ENCODE data around the gene DSCAML1.

The DSCAML1 gene, protein sequence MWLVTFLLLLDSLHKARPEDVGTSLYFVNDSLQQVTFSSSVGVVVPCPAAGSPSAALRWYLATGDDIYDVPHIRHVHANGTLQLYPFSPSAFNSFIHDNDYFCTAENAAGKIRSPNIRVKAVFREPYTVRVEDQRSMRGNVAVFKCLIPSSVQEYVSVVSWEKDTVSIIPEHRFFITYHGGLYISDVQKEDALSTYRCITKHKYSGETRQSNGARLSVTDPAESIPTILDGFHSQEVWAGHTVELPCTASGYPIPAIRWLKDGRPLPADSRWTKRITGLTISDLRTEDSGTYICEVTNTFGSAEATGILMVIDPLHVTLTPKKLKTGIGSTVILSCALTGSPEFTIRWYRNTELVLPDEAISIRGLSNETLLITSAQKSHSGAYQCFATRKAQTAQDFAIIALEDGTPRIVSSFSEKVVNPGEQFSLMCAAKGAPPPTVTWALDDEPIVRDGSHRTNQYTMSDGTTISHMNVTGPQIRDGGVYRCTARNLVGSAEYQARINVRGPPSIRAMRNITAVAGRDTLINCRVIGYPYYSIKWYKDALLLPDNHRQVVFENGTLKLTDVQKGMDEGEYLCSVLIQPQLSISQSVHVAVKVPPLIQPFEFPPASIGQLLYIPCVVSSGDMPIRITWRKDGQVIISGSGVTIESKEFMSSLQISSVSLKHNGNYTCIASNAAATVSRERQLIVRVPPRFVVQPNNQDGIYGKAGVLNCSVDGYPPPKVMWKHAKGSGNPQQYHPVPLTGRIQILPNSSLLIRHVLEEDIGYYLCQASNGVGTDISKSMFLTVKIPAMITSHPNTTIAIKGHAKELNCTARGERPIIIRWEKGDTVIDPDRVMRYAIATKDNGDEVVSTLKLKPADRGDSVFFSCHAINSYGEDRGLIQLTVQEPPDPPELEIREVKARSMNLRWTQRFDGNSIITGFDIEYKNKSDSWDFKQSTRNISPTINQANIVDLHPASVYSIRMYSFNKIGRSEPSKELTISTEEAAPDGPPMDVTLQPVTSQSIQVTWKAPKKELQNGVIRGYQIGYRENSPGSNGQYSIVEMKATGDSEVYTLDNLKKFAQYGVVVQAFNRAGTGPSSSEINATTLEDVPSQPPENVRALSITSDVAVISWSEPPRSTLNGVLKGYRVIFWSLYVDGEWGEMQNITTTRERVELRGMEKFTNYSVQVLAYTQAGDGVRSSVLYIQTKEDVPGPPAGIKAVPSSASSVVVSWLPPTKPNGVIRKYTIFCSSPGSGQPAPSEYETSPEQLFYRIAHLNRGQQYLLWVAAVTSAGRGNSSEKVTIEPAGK (N-terminal part only)

DNA sequence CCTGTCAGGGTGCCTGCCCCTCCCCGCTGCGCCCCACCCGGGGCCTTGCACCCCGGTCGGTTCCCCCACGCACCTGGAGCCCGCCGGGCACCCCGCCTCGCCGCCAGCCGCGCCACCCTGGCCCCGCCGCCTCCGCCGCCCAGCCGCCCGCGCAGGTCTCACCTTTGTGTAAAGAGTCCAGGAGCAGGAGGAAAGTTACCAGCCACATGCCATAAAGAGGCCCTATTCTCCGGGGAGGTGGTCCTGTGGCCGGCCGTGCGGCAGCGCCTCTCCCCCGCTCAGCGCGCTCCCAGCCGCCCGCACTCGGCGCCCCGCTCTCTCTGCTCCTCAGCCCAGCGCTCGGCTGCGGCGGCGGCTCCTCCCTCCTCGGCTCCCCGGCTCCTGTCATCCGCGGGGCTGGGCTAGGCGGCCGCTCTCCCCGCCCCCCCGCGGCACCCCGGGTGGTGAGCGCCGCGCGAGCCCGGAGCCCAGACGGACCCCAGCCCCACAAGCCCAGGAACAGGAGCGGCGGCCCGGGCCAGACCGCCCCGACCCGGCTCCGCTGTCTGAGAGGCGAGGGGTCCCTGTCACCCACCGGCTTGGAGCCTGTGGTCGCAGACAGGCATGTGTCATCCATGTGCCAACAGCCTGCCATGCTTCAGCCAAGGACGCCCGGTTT is at the start of gene DSCAML1:
DSCAML1 (minus strand) TSS at position 345 of the 658 bp plus-strand sequence; CDS start at position 208, 137 bp downstream.
- no peak for DNase-seq

DNA sequence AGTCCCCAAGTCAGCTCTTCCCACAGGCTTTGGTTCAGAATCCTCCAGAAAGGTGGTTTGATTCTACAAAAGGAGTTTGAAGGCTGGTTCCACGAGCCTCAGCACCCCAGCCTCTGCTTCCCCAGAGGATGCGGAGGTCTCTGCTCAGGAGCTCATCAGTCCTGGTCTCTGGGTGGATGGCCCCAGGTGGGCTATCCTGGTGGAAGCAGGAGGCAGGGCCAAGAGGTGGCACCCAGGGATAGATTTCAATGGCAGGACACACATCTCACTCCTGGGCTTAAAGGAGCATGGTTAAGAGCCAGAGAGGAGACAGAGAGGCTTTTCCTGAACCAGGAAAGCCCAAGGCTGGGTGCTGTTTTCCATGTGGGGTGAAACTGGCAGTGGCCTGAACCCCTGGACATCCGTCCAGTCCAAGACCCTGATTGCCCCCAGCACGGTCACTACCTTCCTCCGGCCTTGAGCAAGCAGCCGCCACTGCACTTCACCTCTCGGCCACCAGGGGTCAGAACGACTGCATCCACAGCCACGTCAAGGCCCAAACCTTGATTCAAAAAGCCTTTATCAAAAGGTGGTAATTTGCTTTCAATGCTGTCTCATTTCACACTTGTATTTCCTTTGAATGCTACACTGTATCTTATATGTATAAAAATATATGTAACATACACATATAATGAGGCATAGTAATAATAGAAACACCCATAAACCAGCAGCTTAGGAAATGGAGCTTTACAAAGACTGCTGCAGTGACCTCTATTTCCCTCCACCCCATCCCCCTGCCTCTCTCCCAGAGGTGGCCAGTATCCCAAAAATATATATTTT is 46.9 kb upstream of the DSCAML1 start:
- peak; percentile 63 to 85 (median 72) for DNase-seq

DNA sequence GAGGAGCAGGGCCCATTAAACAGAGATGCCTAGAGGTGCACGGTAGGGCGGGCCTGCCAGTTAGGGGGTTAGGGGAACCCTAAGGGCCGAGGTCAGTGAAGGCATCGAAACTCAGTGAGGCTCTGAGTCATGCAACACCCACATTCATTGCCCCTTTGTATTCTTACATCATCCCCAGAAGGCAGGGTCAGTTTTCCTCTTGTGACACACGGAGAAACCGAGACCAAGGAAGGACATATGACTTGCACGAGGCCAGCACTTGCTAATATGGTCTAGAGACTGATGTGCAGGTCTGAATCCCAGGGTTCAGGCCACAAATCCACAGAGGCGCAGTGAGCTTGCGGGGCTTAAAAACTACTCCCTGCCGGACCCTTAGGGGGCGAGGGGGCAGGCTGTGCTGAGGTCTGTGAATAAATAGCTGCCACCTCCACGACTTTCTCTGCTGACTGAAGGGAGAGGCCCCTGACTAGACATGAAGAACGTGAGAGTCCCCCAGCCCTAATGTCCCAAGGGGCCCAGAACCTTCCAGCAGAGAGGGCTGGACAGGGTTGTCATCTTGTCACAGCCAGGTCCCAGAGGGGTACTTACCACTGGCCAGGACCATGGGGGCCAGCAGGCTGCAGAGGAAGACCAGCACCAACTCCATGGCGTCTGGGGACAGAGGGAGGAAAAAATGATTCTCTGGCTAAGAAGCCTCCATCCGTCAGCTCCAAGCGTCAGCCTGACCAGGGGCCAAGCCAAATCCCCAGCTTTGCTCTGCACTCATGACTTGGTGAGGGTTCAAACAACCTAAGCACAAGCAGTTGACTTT is 45.3 kb upstream of the DSCAML1 start:
- no peak for DNase-seq

DNA sequence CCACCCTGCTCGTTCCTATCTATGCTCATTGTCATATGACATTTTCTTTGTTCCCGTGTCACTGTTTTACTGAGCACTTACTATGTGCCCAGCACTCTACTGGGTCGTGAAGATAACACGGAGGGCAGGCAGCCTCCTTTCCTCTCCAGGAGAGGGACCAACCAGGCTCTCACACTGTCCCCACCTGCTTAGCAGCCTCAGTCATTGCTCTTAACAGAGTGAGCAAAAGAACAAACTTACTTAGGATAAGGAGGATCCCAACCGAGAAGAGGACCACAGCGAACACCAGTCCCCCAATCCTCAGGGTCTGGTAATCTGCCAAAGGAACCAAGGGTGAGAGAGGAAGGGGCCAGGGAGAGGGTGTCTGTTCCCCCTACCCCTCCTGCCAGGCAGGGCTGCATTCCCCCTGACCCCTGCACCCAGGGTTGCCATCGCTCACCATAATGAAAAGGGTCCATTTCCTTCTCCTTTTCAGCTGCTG is 44.6 kb upstream of the DSCAML1 start:
- DNase-seq = no peak

DNA sequence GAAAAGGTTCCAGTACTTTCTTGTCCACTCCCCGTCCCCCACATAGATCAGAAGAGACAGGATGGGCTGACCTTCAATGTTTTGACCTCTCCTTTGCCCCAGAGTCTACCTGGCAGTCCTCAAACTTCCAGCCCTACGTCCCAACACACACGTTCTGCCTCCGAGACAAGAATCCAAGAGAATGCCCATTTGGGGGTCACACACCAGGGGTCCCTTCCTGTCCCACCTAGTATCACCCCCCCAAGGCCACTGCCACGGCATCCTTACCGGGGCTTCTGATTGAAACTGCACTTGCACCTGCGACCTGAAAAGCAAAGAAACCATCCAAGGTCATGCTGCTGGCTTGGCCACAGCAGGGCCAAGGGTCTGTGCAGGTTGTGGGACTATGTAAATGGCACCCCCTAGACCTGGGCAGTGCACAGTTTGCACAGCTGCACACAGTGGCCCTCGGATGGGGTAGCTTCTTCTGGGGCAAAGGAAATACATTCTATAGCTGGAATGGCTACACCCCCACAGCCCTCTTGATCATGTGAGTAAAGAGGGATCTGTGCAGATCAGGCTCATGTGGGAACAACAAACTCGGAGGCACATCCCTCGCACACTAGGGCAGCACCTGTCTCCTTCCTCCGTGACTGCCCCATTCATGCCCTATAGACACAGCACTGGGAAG is 44.0 kb upstream of the DSCAML1 start:
- no peak for DNase-seq

DNA sequence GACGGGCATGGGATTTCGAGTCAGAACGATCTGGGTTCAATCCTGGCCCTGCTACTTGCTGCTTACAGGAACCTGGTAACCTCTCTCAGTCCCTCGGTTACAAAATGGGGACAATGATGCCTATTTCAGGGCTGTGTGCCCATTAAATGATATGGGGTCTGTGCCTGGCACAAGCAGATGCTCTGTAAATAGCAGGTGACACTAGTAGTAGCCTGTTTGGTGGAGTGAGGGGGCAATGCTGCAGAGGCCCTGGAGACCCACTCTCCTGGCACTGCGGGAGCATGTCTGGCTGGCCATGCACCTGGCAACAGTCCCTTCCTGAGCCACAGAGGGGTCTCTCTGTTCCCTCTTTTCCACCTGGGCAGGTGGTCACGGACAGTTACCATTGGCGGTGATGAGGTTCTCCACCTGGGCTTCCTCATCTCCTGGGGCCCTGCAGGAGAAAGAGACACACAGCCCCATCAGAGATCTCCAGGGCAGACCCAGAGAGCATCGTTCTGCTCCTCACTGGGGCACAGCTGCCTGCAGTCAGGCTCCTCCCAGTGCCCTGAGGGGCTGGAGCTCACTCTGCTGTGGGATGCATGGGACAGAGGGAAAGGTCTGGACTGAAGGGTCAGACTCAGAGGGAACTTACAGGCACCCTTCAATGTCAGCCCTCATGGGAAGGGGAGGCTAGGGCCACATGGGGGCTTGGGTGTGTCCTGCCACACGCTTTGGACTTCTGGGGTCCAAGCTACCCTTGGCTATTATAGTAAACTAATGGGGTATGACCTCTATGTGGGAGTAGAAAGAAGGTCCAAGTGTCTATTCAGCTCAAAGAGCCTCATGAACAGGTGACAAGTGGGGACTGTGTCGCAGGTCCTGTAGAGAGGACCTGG is 43.2 kb upstream of the DSCAML1 start:
- DNase-seq = no peak

DNA sequence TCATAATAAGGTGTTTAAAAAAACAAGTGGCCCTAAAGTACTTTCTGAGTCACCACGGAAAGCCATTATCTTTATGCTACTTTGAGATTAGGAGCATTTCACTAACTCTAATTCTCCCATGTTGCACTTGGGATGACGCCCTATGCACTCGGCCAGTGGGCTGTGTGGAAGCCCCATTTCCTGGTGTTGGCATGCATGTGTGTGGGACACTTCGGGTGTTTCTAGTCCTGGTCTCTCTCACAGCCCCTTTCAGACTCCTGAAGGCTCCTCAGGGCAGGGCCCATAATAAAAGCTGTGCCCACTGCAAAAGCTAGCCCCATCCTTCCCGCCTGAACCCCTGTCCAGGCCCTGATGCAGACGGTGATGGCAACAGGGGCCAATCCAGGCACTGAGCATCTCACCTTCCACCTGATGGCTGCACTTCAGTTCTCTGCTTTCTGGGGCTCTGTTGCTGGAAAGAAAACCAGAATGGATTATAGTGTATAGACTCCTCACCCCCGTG is 42.4 kb upstream of the DSCAML1 start:
- no peak for DNase-seq

DNA sequence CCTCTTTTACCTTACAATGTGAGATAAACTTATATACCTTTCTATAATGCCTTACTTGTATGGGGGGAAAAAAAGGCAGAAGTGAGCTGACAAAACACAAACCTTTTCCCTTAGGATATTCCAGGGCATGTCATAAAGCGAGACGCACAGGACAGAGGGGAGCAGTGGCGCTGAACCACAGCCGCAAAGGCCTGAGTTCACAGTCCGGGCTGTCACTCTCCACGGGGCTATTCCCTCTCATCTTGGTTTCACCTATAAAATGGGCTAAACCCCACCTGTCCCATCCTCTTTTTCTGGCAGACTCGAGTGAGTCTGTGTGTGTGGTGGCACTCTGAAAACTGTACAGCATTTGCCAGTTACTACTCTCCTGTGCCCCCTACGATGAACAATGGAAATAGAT is 41.9 kb upstream of the DSCAML1 start:
- no peak for DNase-seq

DNA sequence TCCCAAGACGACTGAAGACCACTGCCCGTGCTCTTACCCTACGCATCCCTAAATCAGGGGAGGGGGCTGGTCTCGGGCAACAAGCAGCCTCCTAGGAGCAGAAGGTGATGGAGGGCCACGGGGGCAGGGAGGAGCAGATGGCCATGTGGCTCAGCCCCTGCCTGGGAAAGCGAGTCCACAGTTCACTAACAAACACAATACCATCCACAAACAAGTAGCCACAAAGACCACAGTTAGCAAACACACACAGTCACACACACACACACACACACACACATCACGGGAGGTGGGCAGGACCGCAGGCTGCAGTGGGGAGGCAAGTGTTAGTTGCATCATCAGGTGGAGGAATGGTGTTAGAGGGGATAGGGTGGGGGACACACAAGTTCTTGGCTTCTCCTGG is 40.8 kb upstream of the DSCAML1 start:
- no peak for DNase-seq

DNA sequence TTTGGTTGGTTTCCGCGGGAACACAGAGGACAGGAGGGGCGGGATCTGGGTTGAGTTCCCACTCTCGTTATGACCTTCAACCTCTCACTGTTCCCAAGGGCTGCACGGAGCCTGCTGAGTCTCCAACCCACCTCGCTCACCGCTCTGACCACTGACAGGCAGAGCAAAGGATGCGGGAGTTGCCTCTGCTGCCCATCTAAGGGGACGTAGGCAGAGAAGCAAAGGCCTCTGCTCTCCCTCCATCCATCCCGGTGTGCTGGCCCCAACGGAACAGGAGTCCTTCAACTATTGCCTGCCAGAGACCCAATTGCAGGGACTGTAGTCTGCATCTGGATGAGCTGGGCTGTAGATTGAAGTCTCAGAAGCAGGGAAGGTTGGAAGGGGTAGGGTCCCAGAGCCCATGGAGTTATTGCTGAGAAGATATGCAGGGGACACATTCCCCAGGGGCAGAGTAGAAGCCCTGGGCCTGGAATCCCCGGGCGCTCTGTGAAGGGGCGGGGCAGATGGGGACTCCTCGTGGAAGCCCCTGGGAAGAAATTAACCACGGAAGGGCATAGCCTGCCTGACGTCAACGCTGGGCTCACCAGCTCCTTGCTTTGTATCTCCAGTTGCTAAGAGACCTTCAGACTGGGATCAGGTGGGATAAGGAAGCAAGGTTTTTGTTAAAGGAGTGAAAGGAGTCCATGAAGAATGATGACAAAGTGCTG is 40.2 kb upstream of the DSCAML1 start:
- no peak for DNase-seq

DNA sequence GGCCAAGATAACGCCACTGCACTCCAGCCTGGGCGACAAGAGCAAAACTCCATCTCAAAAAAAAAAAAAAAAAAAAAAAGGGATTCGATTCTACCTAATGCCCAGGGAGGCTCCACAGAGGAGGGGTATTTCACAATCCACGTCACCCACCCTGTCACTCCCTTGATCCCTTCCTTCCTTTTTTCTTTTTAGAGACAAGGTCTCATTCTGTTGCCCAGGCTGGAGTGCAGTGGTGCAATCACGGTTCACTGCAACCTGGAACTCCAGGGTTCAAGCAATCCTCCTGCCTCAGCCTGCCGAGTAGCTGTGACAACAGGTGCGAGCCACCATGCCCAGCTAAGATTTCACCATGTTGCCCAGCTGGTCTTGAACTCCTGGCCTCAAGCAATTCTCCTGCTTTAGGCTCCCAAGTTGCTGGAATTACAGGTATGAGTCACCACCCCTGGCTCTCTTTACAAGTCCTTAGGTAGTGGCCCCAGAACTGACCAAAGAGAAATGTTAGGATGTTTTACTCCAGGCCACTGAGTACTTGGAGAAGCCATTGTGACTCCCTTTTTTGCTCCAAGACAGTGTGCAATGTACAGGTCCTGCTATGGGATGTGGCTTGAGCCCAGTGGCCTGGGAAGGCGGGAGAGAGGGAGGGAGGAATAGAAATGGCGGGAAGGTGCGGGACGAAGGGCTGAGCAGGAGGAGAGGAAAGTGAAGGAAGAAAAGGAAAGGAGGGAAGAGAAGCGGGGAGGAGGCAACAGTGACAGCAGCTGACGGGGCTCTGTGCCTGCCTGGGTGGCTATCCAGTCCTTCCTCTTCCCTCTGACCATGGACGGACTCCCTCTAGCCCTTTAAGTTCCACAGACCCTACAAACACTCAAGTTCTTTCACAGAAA is 39.3 kb upstream of the DSCAML1 start:
- no peak for DNase-seq

DNA sequence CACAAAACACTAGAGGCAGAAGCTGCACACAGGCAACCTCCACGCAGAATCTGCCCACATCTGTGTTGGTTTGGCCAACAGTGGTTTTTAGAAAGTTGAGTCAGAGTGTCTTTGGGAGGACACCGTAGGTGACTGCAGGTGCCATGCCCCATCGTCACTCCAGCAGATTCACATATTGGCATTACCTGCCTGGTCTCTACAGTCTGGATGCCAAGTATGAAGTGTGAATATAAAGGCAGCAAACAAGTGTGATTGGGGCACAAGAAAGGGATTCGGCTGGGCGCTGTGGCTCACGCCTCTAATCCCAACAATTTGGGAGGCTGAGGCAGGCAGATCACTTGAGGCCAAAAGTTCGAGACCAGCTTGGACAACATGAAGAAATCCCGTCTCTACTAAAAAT is 38.6 kb upstream of the DSCAML1 start:
- no peak for DNase-seq

DNA sequence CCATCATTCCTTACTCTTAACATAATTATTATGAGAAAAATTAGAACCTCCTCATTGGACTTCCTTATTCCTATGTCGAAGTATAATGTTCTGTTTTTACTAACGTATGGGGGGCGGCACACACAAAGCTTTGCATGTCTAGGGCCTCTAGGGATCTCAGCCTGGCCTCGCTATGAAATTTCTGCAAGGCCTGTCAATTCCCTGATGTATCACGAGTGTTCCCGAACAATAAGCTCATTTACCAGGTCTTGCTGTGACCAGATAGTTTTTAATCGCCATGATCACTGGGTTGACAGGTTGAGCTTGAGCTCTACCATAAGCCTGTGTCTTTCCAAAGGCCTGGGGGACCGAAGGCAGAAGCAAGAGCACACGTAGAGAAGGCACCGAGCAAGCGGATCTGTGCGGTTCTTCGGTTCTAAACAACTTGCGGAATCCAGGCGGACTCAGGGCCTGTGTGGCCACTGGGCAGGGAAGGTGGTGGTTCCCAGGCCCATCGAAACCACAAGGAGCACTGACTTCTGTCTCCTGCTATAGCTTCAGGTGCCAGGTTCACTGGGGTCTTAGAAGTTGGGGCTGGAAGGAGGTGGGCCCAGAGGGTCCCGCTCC is 37.9 kb upstream of the DSCAML1 start:
- no peak for DNase-seq

DNA sequence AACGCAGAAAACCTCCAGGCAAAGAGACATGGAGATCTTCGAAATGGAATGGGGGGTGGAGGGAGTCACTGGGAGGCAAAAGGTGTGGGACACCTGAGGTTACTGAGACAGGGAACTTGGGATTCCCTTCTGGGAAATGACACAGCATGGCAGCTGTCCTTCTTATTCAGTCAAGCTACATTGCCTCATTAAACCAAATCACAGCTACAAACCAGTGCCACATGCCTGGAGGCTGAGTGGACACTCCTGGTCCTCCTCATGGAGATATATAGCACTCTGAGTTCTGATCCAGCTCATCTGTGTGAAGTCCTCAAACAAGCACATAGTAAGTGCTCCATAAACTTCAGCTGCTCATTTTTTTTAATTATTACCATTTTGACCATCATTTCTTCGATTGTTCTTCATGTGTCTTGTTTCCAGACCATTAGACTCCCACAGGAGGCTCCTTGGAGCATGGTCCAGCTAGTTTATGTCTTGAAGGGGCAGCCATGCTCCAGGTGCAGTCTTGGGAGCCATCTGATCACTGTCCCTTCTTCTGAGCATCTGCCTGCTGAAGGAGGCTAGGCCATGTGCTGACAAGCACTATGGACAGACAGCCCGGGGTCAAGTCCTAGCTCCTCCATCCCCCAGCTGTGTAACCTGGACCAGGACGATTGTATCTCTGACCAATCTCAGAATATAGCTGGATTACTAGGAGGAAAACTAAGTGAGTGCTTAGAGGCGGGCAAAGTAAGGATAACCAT is 37.2 kb upstream of the DSCAML1 start:
- no peak for DNase-seq

DNA sequence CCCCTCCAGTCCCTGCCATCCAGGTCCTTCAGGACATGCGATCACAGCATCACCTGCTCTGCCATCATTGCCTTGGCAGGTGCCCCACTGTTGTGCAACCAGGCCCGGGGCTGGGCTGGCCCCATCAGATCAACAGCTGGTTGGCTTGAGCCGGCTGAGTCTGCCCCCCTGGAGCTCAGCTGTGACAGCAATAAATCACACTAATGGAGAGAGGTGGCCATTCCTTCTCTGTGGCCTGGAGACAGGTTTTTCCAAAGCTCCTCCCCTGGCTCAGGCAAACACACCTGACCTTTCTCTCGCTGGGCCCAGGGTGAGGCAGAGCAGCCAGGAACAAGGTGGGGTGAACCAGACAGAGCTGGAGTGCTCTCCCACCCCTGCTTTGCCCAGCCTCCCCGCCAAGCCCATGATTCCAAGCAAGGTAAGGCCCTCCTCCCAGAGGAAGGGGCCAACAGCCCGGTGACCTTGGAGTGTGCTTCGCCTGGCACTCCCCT is 36.4 kb upstream of the DSCAML1 start:
- DNase-seq = no peak

DNA sequence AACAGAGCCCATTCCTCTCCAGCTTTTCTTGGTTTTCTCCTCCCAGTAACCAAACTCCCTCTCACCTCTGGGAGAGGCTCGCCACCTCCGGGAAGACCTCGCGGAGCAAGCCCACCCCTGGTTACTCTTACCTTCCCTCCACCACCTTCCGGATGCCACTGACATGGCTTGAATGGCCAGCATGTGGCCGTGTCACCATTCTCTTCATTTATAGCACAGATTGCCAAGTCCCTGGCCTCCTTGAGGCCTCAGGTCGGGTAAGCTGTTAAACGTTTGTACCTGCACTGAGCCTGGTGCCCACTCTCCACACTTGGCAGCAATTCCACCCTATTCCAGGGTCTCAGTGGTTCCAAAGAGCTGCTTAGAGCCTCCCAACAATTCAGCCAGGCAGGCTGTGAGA is 35.5 kb upstream of the DSCAML1 start:
- no peak for DNase-seq

All from activated CD4-positive, CD25-positive, alpha-beta regulatory T cell (primary cell).